IMR-90 (cell line): ENCODE results near the gene PGAP1.

ENCODE experiments used
- BHLHE40 ChIP-seq: fragments of 150-350 bp; IDR thresholded peaks from 2 replicates; pipeline ENCODE4 v1.6.1; 2016; ENCODE audit warnings: mild to moderate bottlenecking, low read depth, low read length
- CTCF ChIP-seq: conservative IDR thresholded peaks from 2 replicates; pipeline ENCODE4 v1.5.1; 2012; ENCODE audit warnings: mild to moderate bottlenecking, low read depth, low read length, improper control_type of control experiment
- MAZ ChIP-seq: IDR thresholded peaks from 2 replicates; pipeline ENCODE4 v1.6.1; 2012; ENCODE audit warnings: low read depth, mild to moderate bottlenecking, low read length, improper control_type of control experiment, moderate library complexity, borderline replicate concordance
- POLR2A ChIP-seq: IDR thresholded peaks from 2 replicates; pipeline ENCODE4 v1.6.1; 2012; ENCODE audit warnings: mild to moderate bottlenecking, low read depth, low read length
- RAD21 ChIP-seq: IDR thresholded peaks from 2 replicates; pipeline ENCODE4 v1.6.1; 2012; ENCODE audit warnings: low read length, improper control_type of control experiment
- SMC3 ChIP-seq: fragments of 150-350 bp; IDR thresholded peaks from 2 replicates; pipeline ENCODE4 v1.6.1; 2016; ENCODE audit warnings: low read depth, mild to moderate bottlenecking, antibody characterized with exemption, low read length, moderate library complexity
- USF2 ChIP-seq: fragments of 150-350 bp; IDR thresholded peaks from 2 replicates; pipeline ENCODE4 v1.6.1; 2017; ENCODE audit warnings: mild to moderate bottlenecking, antibody characterized with exemption, low read length, low read depth

GRCh38 chr2:196967775-196968174, 41.3 kb upstream of the PGAP1 start:
- no peak for TF ChIP-seq CTCF
- no peak for TF ChIP-seq POLR2A
- no peak for TF ChIP-seq RAD21
- no peak for TF ChIP-seq MAZ
- TF ChIP-seq SMC3 = no peak
- no peak for TF ChIP-seq BHLHE40
- no peak for TF ChIP-seq USF2
